ENCODE measurements around the gene AMFR. TPM values are rescaled to one million over a fixed set of nuclear protein-coding genes. Genes with fewer than 3 reads are reported as not detected.

Gene AMFR
- total RNA-seq, 2 donors from 2014 or later, result 46.5 to 86.2 TPM

GRCh38 chr16:56370875-56371659, 54.3 kb downstream of the AMFR start:
- Mint-ChIP-seq H3K27me3 (no peaks in the 10 kb centered on the region), H3K4me3 (no peak overlapping the region), H3K27ac (no peak overlapping the region), H3K36me3 (peaks cover 7% of the 10 kb centered on the region), H3K9me3 (no peaks in the 10 kb centered on the region), H3K4me1 (ENCODE audit: low read depth in 2 of 2) (peaks cover 13 to 17% of the 10 kb centered on the region in 2 donors)
- no peak for DNase-seq (ENCODE audit: low spot score)
- no peak for ATAC-seq

GRCh38 chr16:56370185-56370874, 55.0 kb downstream of the AMFR start:
- Mint-ChIP-seq H3K4me3 (no peak overlapping the region), H3K36me3 (peaks cover 7% of the 10 kb centered on the region), H3K27me3 (no peaks in the 10 kb centered on the region), H3K9me3 (no peaks in the 10 kb centered on the region), H3K4me1 (ENCODE audit: low read depth in 2 of 2) (peaks cover 13 to 17% of the 10 kb centered on the region in 2 donors), H3K27ac (no peak overlapping the region)
- no peak for DNase-seq (ENCODE audit: low spot score)
- no peak for ATAC-seq

GRCh38 chr16:56369202-56369601, 56.1 kb downstream of the AMFR start:
- H3K4me1 Mint-ChIP-seq (ENCODE audit: low read depth in 2 of 2), result peaks cover 13 to 17% of the 10 kb centered on the region in 2 donors
- peaks cover 7% of the 10 kb centered on the region for H3K36me3 Mint-ChIP-seq
- ATAC-seq, result no peak
- no peak for DNase-seq (ENCODE audit: low spot score)
- H3K9me3 Mint-ChIP-seq, result no peaks in the 10 kb centered on the region
- no peak overlapping the region for H3K27ac Mint-ChIP-seq
- H3K27me3 Mint-ChIP-seq, result no peaks in the 10 kb centered on the region
- no peak overlapping the region for H3K4me3 Mint-ChIP-seq

- H3K4me1 Mint-ChIP-seq (ENCODE audit: low read depth in 2 of 2), result peaks cover 13 to 17% of the 10 kb centered on the region in 2 donors
- no peak for DNase-seq (ENCODE audit: low spot score)
- no peaks in the 10 kb centered on the region for H3K27me3 Mint-ChIP-seq
- peaks cover 4% of the 10 kb centered on the region for H3K36me3 Mint-ChIP-seq
- H3K27ac Mint-ChIP-seq, result no peak overlapping the region
- H3K9me3 Mint-ChIP-seq, result no peaks in the 10 kb centered on the region
- ATAC-seq, result no peak
- no peak overlapping the region for H3K4me3 Mint-ChIP-seq
Measured at GRCh38 chr16:56368545-56368944, 56.8 kb downstream of the AMFR start.

DNA sequence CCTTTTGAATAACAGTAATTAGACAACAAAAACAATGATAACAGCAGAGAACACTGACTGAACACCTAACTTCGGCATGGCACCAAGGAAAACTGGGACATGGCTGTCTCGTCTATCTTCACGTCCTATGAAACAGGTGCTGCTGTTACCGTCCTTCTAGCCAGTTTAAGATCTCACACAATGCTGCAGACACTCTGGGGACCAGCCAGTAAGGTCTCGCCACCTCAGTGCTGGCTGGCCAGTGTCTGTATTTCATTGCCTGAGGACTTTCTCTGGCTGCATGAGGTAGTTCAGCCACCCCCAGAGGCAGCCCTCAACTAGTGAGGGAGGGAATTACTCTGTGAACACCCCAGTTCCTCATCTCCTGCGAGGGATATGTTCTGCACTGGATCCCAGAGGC, 57.6 kb downstream of the AMFR start:
- no peaks in the 10 kb centered on the region for H3K9me3 Mint-ChIP-seq
- no peaks in the 10 kb centered on the region for H3K27me3 Mint-ChIP-seq
- H3K4me3 Mint-ChIP-seq, result no peak overlapping the region
- H3K36me3 Mint-ChIP-seq, result no peaks in the 10 kb centered on the region
- DNase-seq (ENCODE audit: low spot score), result no peak
- no peak for ATAC-seq
- H3K27ac Mint-ChIP-seq, result no peak overlapping the region
- peaks cover 13 to 14% of the 10 kb centered on the region in 2 donors for H3K4me1 Mint-ChIP-seq (ENCODE audit: low read depth in 2 of 2)

- ATAC-seq, result no peak
- Mint-ChIP-seq H3K4me1 (ENCODE audit: low read depth in 2 of 2) (peaks cover 5 to 7% of the 10 kb centered on the region in 2 donors), H3K4me3 (no peak overlapping the region), H3K9me3 (no peaks in the 10 kb centered on the region), H3K27me3 (no peaks in the 10 kb centered on the region), H3K36me3 (no peaks in the 10 kb centered on the region), H3K27ac (no peak overlapping the region)
- no peak for DNase-seq (ENCODE audit: low spot score)
Measured at GRCh38 chr16:56366945-56367344, 58.4 kb downstream of the AMFR start.

GRCh38 chr16:56365552-56365951, 59.8 kb downstream of the AMFR start:
- ATAC-seq, result peak in 1 of 2 donors; percentile 4
- DNase-seq (ENCODE audit: low spot score), result no peak
- H3K9me3 Mint-ChIP-seq, result no peaks in the 10 kb centered on the region
- no peak overlapping the region for H3K27ac Mint-ChIP-seq
- peaks cover 0 to 3% of the 10 kb centered on the region in 2 donors for H3K4me1 Mint-ChIP-seq (ENCODE audit: low read depth in 2 of 2)
- no peaks in the 10 kb centered on the region for H3K27me3 Mint-ChIP-seq
- H3K4me3 Mint-ChIP-seq, result no peak overlapping the region
- H3K36me3 Mint-ChIP-seq, result no peaks in the 10 kb centered on the region

GRCh38 chr16:56364865-56365264, 60.5 kb downstream of the AMFR start:
- no peaks in the 10 kb centered on the region for H3K9me3 Mint-ChIP-seq
- ATAC-seq, result no peak
- DNase-seq (ENCODE audit: low spot score), result no peak
- no peaks in the 10 kb centered on the region for H3K4me1 Mint-ChIP-seq (ENCODE audit: low read depth in 2 of 2)
- H3K27ac Mint-ChIP-seq, result no peak overlapping the region
- no peaks in the 10 kb centered on the region for H3K36me3 Mint-ChIP-seq
- no peaks in the 10 kb centered on the region for H3K27me3 Mint-ChIP-seq
- H3K4me3 Mint-ChIP-seq, result no peak overlapping the region

DNA sequence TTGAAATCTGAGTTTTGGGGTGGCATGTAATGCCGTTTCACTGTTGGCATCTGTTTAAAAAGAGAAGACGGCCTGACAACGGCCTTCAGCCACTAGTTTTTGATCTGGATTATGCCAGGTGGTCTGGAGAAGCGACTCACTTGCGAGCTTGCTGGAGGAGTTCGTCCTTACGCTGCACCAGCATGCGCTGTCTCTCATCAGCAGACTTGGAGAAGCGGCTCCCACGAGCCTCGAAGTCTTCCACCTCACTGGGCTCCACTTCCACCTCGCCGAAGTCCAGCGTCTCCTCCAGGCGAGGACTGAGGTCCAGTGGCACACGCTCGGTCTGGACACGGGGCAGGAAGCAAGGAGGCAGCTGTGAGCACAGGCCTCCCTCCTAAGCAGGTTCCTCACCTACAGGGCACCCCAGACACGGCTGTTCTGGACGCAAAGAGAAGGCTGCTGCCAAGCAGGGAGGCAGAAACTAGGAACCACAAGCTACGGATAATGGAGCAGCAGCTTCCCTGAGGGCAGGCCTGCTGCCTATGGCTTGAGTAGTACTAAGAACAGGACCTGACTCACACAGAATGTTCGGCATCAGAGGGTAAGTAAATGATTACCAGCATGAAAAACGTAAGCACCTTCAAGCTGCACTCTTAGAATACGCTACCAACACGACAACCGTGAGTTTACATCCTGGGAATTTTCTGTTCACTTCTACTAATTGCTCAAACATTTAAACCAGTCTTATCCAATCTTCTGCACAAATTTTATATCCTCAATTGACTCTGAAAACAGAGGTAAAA, 61.4 kb downstream of the AMFR start:
- no peaks in the 10 kb centered on the region for H3K4me1 Mint-ChIP-seq (ENCODE audit: low read depth in 2 of 2)
- no peak for ATAC-seq
- H3K27ac Mint-ChIP-seq, result no peak overlapping the region
- no peaks in the 10 kb centered on the region for H3K27me3 Mint-ChIP-seq
- no peak for DNase-seq (ENCODE audit: low spot score)
- H3K36me3 Mint-ChIP-seq, result no peaks in the 10 kb centered on the region
- H3K4me3 Mint-ChIP-seq, result no peak overlapping the region
- H3K9me3 Mint-ChIP-seq, result no peaks in the 10 kb centered on the region

DNA sequence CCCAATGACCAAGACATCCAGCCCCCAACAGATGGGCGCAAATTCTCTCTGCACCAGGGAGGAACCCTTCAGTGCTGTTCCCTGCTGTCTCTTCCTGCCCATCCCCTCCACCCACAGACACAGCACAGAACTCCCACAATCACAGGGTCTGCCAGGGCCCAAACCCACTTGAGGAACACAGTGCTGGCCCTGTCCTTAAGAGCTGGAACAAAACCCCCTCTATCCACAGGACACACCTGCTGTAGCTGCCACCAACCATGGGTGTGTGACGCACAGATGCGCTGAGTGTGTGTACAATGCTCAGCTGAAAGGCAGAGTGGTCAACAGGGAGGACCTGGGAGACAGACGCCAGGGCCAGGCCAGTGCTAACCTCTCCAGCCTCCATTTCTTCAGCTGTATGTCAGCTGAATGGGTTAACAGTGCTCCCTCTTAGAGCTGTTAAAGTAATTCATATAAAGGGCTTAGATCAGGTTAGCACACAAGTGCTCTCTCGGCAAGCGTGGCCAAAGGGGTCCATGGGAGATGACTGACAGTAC, 62.1 kb downstream of the AMFR start:
- H3K9me3 Mint-ChIP-seq, result no peaks in the 10 kb centered on the region
- ATAC-seq (no peak), DNase-seq (ENCODE audit: low spot score) (no peak)
- H3K27me3 Mint-ChIP-seq, result no peaks in the 10 kb centered on the region
- no peak overlapping the region for H3K4me3 Mint-ChIP-seq
- H3K27ac Mint-ChIP-seq, result no peak overlapping the region
- H3K36me3 Mint-ChIP-seq, result no peaks in the 10 kb centered on the region
- H3K4me1 Mint-ChIP-seq (ENCODE audit: low read depth in 2 of 2), result peaks cover 0 to 2% of the 10 kb centered on the region in 2 donors

GRCh38 chr16:56362706-56363105, 62.6 kb downstream of the AMFR start:
- H3K27me3 Mint-ChIP-seq, result no peaks in the 10 kb centered on the region
- ATAC-seq, result no peak
- H3K4me1 Mint-ChIP-seq (ENCODE audit: low read depth in 2 of 2), result peaks cover 1 to 6% of the 10 kb centered on the region in 2 donors
- no peak overlapping the region for H3K4me3 Mint-ChIP-seq
- H3K27ac Mint-ChIP-seq, result no peak overlapping the region
- no peaks in the 10 kb centered on the region for H3K9me3 Mint-ChIP-seq
- no peaks in the 10 kb centered on the region for H3K36me3 Mint-ChIP-seq
- DNase-seq (ENCODE audit: low spot score), result no peak

DNA sequence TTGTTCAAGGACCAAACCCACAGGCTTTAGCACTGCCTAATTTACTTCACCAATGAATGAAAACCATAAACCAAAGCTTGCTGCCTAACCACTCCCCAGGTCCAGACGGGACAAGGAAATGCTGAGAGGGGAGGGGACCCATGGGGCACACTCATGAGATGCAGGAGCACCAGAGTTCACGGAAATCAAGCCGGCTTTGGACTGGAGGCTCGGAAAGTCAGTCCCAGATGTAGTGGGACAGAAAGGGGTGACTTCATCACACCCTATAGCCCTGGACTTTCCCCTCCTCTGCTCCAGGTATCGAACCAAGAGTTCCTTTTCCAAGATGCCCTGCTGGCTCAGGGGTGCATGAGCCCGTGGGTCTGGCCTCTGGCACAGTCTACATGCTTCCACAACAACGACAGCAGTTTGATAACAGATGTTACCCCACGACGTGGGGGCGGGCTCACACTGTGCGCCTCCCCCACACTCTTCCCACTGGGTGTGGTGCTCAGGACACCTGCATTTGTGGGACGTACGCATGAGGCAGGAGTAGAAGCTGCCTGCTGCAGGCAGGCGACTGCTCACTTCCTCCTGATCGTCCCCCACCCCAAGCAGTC, 63.2 kb downstream of the AMFR start:
- no peak for DNase-seq (ENCODE audit: low spot score)
- no peaks in the 10 kb centered on the region for H3K9me3 Mint-ChIP-seq
- H3K27me3 Mint-ChIP-seq, result no peaks in the 10 kb centered on the region
- H3K4me1 Mint-ChIP-seq (ENCODE audit: low read depth in 2 of 2), result peaks cover 6 to 11% of the 10 kb centered on the region in 2 donors
- H3K27ac Mint-ChIP-seq, result no peak overlapping the region
- no peaks in the 10 kb centered on the region for H3K36me3 Mint-ChIP-seq
- ATAC-seq, result no peak
- H3K4me3 Mint-ChIP-seq, result no peak overlapping the region
